Liver (tissue), 9 donors: Measurements from ENCODE around the gene LYZL6. TPM values are rescaled to one million over a fixed set of nuclear protein-coding genes. Genes with fewer than 3 reads are reported as not detected.

ENCODE experiments used
- DNase-seq: peaks from one replicate; pipeline ENCODE4 v3.0.0-alpha.2; 2017; ENCODE audit warnings: low spot score
- H3K27ac ChIP-seq, 2 donors: one replicate each; pipeline ENCODE4 v1.7.0; 2013; ENCODE audit warnings: inconsistent platforms in 2 of 2, low read length in 2 of 2, control low read depth in 1 of 2, low read depth in 1 of 2, mild to moderate bottlenecking in 1 of 2
- H3K27me3 ChIP-seq, 4 donors: one replicate each; pipeline versions ENCODE4 v1.6.1 to v1.7.0; 2013; ENCODE audit warnings: low read length in 3 of 4, inconsistent platforms in 1 of 4, mild to moderate bottlenecking in 1 of 4, moderate library complexity in 1 of 4; ENCODE audit not compliant: control insufficient read depth in 4 of 4, insufficient read depth in 4 of 4
- H3K36me3 ChIP-seq, 4 donors: one replicate each; pipeline versions ENCODE4 v1.6.1 to v1.7.0; 2013; ENCODE audit warnings: low read length in 3 of 4, mild to moderate bottlenecking in 3 of 4, low read depth in 1 of 4, moderate library complexity in 1 of 4; ENCODE audit not compliant: control insufficient read depth in 4 of 4, insufficient read depth in 3 of 4
- H3K4me1 ChIP-seq, 4 donors: one replicate each; pipeline versions ENCODE4 v1.6.1 to v1.7.0; 2013; ENCODE audit warnings: low read length in 3 of 4, mild to moderate bottlenecking in 3 of 4, moderate library complexity in 1 of 4; ENCODE audit not compliant: control insufficient read depth in 4 of 4, insufficient read depth in 4 of 4
- H3K4me3 ChIP-seq, 3 donors: one replicate each; pipeline versions ENCODE4 v1.6.1 to v1.7.0; 2013; ENCODE audit warnings: low read length in 3 of 3, control low read depth in 1 of 3, low read depth in 1 of 3, mild to moderate bottlenecking in 1 of 3
- H3K9ac ChIP-seq, 2 donors: one replicate each; pipeline ENCODE4 v1.7.0; 2013; ENCODE audit warnings: low read length in 2 of 2, mild to moderate bottlenecking in 2 of 2, moderate library complexity in 2 of 2, control low read depth in 1 of 2, low read depth in 1 of 2
- H3K9me3 ChIP-seq, 4 donors: one replicate each; pipeline versions ENCODE4 v1.6.1 to v1.7.0; 2013; ENCODE audit warnings: low read length in 3 of 4; ENCODE audit not compliant: control insufficient read depth in 4 of 4
- ATF3 ChIP-seq: IDR thresholded peaks from 2 replicates; pipeline ENCODE4 v1.6.1; 2016; ENCODE audit warnings: antibody characterized with exemption
- CTCF ChIP-seq: fragments of 150-350 bp; IDR thresholded peaks from 2 replicates; pipeline ENCODE4 v1.5.1; 2017; ENCODE audit warnings: improper control_type of control experiment, low read depth, low read length; ENCODE audit not compliant: missing input control
- EGR1 ChIP-seq, 2 donors: IDR thresholded peaks; 2 replicates each; pipeline ENCODE4 v1.6.1; 2016 to 2018; ENCODE audit warnings: antibody characterized with exemption in 2 of 2, low read depth in 2 of 2
- FOXA1 ChIP-seq: IDR thresholded peaks from 2 replicates; pipeline ENCODE4 v1.6.1; 2016; ENCODE audit warnings: antibody characterized with exemption
- FOXA2 ChIP-seq: IDR thresholded peaks from 2 replicates; pipeline ENCODE4 v1.6.1; 2016; ENCODE audit warnings: antibody characterized with exemption
- GABPA ChIP-seq, 2 donors: IDR thresholded peaks in 1 of 2; conservative IDR thresholded peaks in 1 of 2; 2 replicates each; pipeline ENCODE4 v1.6.1; 2016; ENCODE audit warnings: antibody characterized with exemption in 2 of 2, mild to moderate bottlenecking in 1 of 2, moderate library complexity in 1 of 2
- HNF4A ChIP-seq, 2 donors: conservative IDR thresholded peaks; 2 replicates each; pipeline ENCODE4 v1.6.1; 2016; ENCODE audit warnings: antibody characterized with exemption in 2 of 2, mild to moderate bottlenecking in 2 of 2
- HNF4G ChIP-seq: IDR thresholded peaks from 2 replicates; pipeline ENCODE4 v1.6.1; 2016; ENCODE audit warnings: antibody characterized with exemption
- JUND ChIP-seq, 2 donors: IDR thresholded peaks; 2 replicates each; pipeline ENCODE4 v1.6.1; 2016; ENCODE audit warnings: antibody characterized with exemption in 2 of 2
- MAX ChIP-seq: IDR thresholded peaks from 2 replicates; pipeline ENCODE4 v1.6.1; 2016; ENCODE audit warnings: antibody characterized with exemption
- NR2F2 ChIP-seq: IDR thresholded peaks from 2 replicates; pipeline ENCODE4 v1.6.1; 2016; ENCODE audit warnings: antibody characterized with exemption
- RAD21 ChIP-seq, 2 donors: IDR thresholded peaks; 2 replicates each; pipeline ENCODE4 v1.6.1; 2016; ENCODE audit warnings: antibody characterized with exemption in 2 of 2, mild to moderate bottlenecking in 2 of 2
- REST ChIP-seq: IDR thresholded peaks from 2 replicates; pipeline ENCODE4 v1.6.1; 2016; ENCODE audit warnings: antibody characterized with exemption, mild to moderate bottlenecking
- RXRA ChIP-seq, 2 donors: IDR thresholded peaks; 2 replicates each; pipeline ENCODE4 v1.6.1; 2017 to 2018; ENCODE audit warnings: antibody characterized with exemption in 2 of 2, mild to moderate bottlenecking in 1 of 2
- SP1 ChIP-seq: IDR thresholded peaks from 2 replicates; pipeline ENCODE4 v1.6.1; 2018; ENCODE audit warnings: antibody characterized with exemption, mild to moderate bottlenecking
- TAF1 ChIP-seq: conservative IDR thresholded peaks from 2 replicates; pipeline ENCODE4 v1.6.1; 2016; ENCODE audit warnings: antibody characterized with exemption, mild to moderate bottlenecking
- YY1 ChIP-seq: IDR thresholded peaks from 2 replicates; pipeline ENCODE4 v1.6.1; 2016; ENCODE audit warnings: antibody characterized with exemption, mild to moderate bottlenecking
- ZBTB33 ChIP-seq: IDR thresholded peaks from 2 replicates; pipeline ENCODE4 v1.6.1; 2016; ENCODE audit warnings: antibody characterized with exemption
- WGBS: extraction: QIAGEN DNeasy Blood & Tissue Kit; methylation state at CpG from one replicate; pipeline ENCODE4 v1.1.7; 2013; 5-methylcytosine and 5-hydroxymethylcytosine counted together
- polyA plus RNA-seq, 2 donors: library from polyadenylated mRNA; stranded (reverse) in 1 of 2; unstranded in 1 of 2; fragments of 200-250 nt in 1 of 2; fragments of >200 nt in 1 of 2; fragmentation: Nextera tagmentation in 1 of 2; extraction: Ambion mirVana in 1 of 2; gene quantifications; one replicate each; pipeline versions ENCODE4 v1.2.1 to v1.2.3, GENCODE V29; 2013 to 2015
- total RNA-seq, 2 donors: library from RNA; depleted of rRNA; stranded (reverse); fragments of >200 nt; gene quantifications; one replicate each; pipeline ENCODE4 v1.2.3, GENCODE V29; 2014
- donor health status: healthy.
- donor health status: healthy.
- donor health status: healthy.
- donor health status: healthy.
- donor health status: healthy.

Gene LYZL6
- total and polyA plus RNA-seq, 4 donors, result not detected

GRCh38 chr17:35914354-35914753, 29.2 kb downstream of the LYZL6 start:
- H3K4me3 ChIP-seq, result no peak overlapping the region
- DNase-seq, result no peak
- no peak overlapping the region for H3K9ac ChIP-seq
- TF ChIP-seq RAD21 (IDR thresholded peaks at IDR 0.05) (no peak), ATF3 (no peak), HNF4A (conservative IDR thresholded peaks at IDR 0.05) (peak; percentile 41 to 43)
- H3K4me1 ChIP-seq, result peaks cover 2 to 27% (median 19%) of the 10 kb centered on the region in 4 donors
- WGBS, result 96% methylated on average over 1 of the region's 1 CpG
- no peaks in the 10 kb centered on the region for H3K36me3 ChIP-seq
- no peaks in the 10 kb centered on the region for H3K9me3 ChIP-seq
- H3K27ac ChIP-seq, result peak overlapping the region in 1 of 2 donors; percentile 60
- H3K27me3 ChIP-seq, result no peaks in the 10 kb centered on the region

GRCh38 chr17:35913609-35914008, 29.9 kb downstream of the LYZL6 start:
- H3K27me3 ChIP-seq, result no peaks in the 10 kb centered on the region
- TF ChIP-seq RAD21 (IDR thresholded peaks at IDR 0.05) (no peak), FOXA2 (no peak), ATF3 (no peak), CTCF (no peak), ZBTB33 (no peak), JUND (IDR thresholded peaks at IDR 0.05) (no peak), RXRA (IDR thresholded peaks at IDR 0.05) (peak in 1 of 2 donors; percentile 57), HNF4A (conservative IDR thresholded peaks at IDR 0.05) (peak; percentile 88 to 93), EGR1 (IDR thresholded peaks at IDR 0.05; ENCODE audit: low read depth in 2 of 2) (no peak), MAX (no peak), GABPA (IDR thresholded peaks at IDR 0.05 in 1 of 2, conservative IDR thresholded peaks at IDR 0.05 in 1 of 2) (no peak), NR2F2 (no peak), TAF1 (no peak), YY1 (no peak), HNF4G (peak; percentile 65), FOXA1 (no peak), SP1 (peak; percentile 44), REST (no peak)
- WGBS, result 40% methylated on average over 4 of the region's 4 CpGs
- peaks cover 2 to 27% (median 19%) of the 10 kb centered on the region in 4 donors for H3K4me1 ChIP-seq
- H3K9me3 ChIP-seq, result no peaks in the 10 kb centered on the region
- H3K9ac ChIP-seq, result no peak overlapping the region
- H3K27ac ChIP-seq, result peak overlapping the region in 1 of 2 donors; percentile 6
- no peaks in the 10 kb centered on the region for H3K36me3 ChIP-seq
- no peak overlapping the region for H3K4me3 ChIP-seq
- DNase-seq, result no peak
